ENCODE results near the gene ZDHHC14. TPM values are rescaled to one million over a fixed set of nuclear protein-coding genes. Genes with fewer than 3 reads are reported as not detected.

Gene ZDHHC14
- total and polyA plus RNA-seq, 2 experiments from 2014 or later, result 7.5 to 10.1 TPM

GRCh38 chr6:157535340-157536222 is 154.6 kb downstream of the ZDHHC14 start:
- DNase-seq (ENCODE audit: low read depth in 1 of 2, low spot score in 1 of 2), result peak in 1 of 2 donors; percentile 65
- Histone ChIP-seq H3K4me1 (ENCODE audit: low read depth) (no peaks in the 10 kb centered on the region), H3K27ac (no peak overlapping the region), H3K9me3 (ENCODE audit: low read depth) (no peaks in the 10 kb centered on the region), H3K27me3 (no peaks in the 10 kb centered on the region), H3K36me3 (no peaks in the 10 kb centered on the region), H3K4me3 (no peak overlapping the region)
- TF ChIP-seq CTCF (IDR thresholded peaks at IDR 0.05; ENCODE audit: low read depth, low read length), result no peak

- H3K27me3 ChIP-seq, result no peaks in the 10 kb centered on the region
- no peak for DNase-seq (ENCODE audit: low read depth in 1 of 2, low spot score in 1 of 2)
- no peak overlapping the region for H3K4me3 ChIP-seq
- H3K4me1 ChIP-seq (ENCODE audit: low read depth), result peaks cover 2% of the 10 kb centered on the region
- no peaks in the 10 kb centered on the region for H3K36me3 ChIP-seq
- TF ChIP-seq CTCF (IDR thresholded peaks at IDR 0.05; ENCODE audit: low read depth, low read length), result no peak
- no peaks in the 10 kb centered on the region for H3K9me3 ChIP-seq (ENCODE audit: low read depth)
- H3K27ac ChIP-seq, result no peak overlapping the region
Measured at GRCh38 chr6:157536223-157536545, 155.2 kb downstream of the ZDHHC14 start.

GRCh38 chr6:157537556-157537955 is 156.6 kb downstream of the ZDHHC14 start:
- Histone ChIP-seq H3K4me3 (no peak overlapping the region), H3K36me3 (no peaks in the 10 kb centered on the region), H3K4me1 (ENCODE audit: low read depth) (peaks cover 7% of the 10 kb centered on the region), H3K27ac (no peak overlapping the region), H3K9me3 (ENCODE audit: low read depth) (no peaks in the 10 kb centered on the region), H3K27me3 (no peaks in the 10 kb centered on the region)
- no peak for TF ChIP-seq CTCF (IDR thresholded peaks at IDR 0.05; ENCODE audit: low read depth, low read length)
- DNase-seq (ENCODE audit: low read depth in 1 of 2, low spot score in 1 of 2), result no peak

- Histone ChIP-seq H3K4me1 (ENCODE audit: low read depth) (peaks cover 7% of the 10 kb centered on the region), H3K9me3 (ENCODE audit: low read depth) (no peaks in the 10 kb centered on the region), H3K4me3 (no peak overlapping the region), H3K27me3 (no peaks in the 10 kb centered on the region), H3K36me3 (no peaks in the 10 kb centered on the region), H3K27ac (no peak overlapping the region)
- TF ChIP-seq CTCF (IDR thresholded peaks at IDR 0.05; ENCODE audit: low read depth, low read length), result no peak
- DNase-seq (ENCODE audit: low read depth in 1 of 2, low spot score in 1 of 2), result no peak
Measured at GRCh38 chr6:157538168-157538567, 157.2 kb downstream of the ZDHHC14 start.

- no peak overlapping the region for H3K4me3 ChIP-seq
- DNase-seq (ENCODE audit: low read depth in 1 of 2, low spot score in 1 of 2), result no peak
- TF ChIP-seq CTCF (IDR thresholded peaks at IDR 0.05; ENCODE audit: low read depth, low read length), result no peak
- H3K4me1 ChIP-seq (ENCODE audit: low read depth), result peaks cover 7% of the 10 kb centered on the region
- no peaks in the 10 kb centered on the region for H3K27me3 ChIP-seq
- no peaks in the 10 kb centered on the region for H3K9me3 ChIP-seq (ENCODE audit: low read depth)
- H3K27ac ChIP-seq, result no peak overlapping the region
- no peaks in the 10 kb centered on the region for H3K36me3 ChIP-seq
Measured at GRCh38 chr6:157538698-157539097, 157.7 kb downstream of the ZDHHC14 start.
